Stimulated activated CD4-positive, alpha-beta T cell treated with anti-CD3 and anti-CD28 coated beads, Interleukin-1b, Interleukin-23, amount 100 ng/mL, for 1 hour (primary cell): ENCODE data around the gene INTS11.
"Not testable (repeated sequence)": the region's sequence is repeated elsewhere in the genome, so short reads cannot be mapped to it uniquely, and the experiment has no call there.

Source experiments
- DNase-seq, 2 donors: peaks; one replicate each; pipeline ENCODE4 v3.0.0-alpha.2; 2020; ENCODE audit warnings: low read depth in 2 of 2

INTS11 gene

DNA sequence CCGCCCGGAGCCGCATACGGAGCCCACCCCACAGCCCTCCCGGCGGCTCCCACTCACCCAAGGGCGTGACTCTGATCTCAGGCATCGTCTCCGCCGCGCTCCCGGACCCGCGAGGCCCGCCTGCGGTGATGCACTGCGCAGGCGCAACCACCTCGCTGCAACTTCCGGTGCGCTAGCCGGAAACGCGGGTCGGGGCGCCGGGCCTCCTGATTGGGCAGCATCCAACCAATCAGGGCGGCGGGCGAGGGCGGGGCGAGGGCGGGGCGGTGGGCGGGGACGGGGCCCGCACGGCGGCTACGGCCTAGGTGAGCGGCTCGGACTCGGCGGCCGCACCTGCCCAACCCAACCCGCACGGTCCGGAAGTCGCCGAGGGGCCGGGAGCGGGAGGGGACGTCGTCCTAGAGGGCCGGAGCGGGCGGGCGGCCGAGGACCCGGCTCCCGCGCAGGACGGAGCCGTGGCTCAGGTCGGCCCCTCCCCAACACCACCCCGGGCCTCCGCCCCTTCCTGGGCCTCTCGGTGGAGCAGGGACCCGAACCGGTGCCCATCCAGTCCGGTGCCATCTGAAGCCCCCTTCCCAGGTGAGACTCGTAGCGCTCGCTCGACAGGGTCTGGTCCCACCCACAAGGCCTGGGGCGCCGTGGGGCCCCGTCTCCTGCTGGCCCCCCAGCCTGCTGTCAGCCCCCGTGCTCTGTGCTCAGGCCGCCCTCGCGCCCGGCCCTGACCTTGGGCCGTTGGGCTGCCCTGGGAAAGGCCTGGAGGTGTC is at the start of gene INTS11, which contains the start of gene CPTP:
Gene INTS11 (minus strand): TSS at position 137 of the 764 bp plus-strand sequence. CDS start 52 bp downstream, at position 85.
Gene CPTP (plus strand): TSS at position 279 of the 764 bp plus-strand sequence. CDS start 2,109 bp downstream, outside the sequence.
- peak; percentile 88 to 96 for DNase-seq

- DNase-seq: no peak
Measured at GRCh38 chr1:1373815-1374588, 49.5 kb upstream of the INTS11 start.

GRCh38 chr1:1373051-1373814 is 48.8 kb upstream of the INTS11 start:
- DNase-seq: no peak

GRCh38 chr1:1371746-1372711 is 47.6 kb upstream of the INTS11 start:
- DNase-seq: peak; percentile 34 to 69

GRCh38 chr1:1371364-1371745 is 46.9 kb upstream of the INTS11 start:
- peak in 1 of 2 donors; percentile 11 for DNase-seq

- DNase-seq: no peak
Measured at GRCh38 chr1:1370771-1371300, 46.4 kb upstream of the INTS11 start.

- not testable (repeated sequence) for DNase-seq
Measured at GRCh38 chr1:1370094-1370493, 45.6 kb upstream of the INTS11 start.

- DNase-seq: no peak
Measured at GRCh38 chr1:1367315-1367714, 42.9 kb upstream of the INTS11 start.

- no peak for DNase-seq
Measured at GRCh38 chr1:1366699-1367066, 42.2 kb upstream of the INTS11 start.

- DNase-seq: no peak
Measured at GRCh38 chr1:1365875-1366698, 41.6 kb upstream of the INTS11 start.

- no peak for DNase-seq
Measured at GRCh38 chr1:1364266-1364665, 39.8 kb upstream of the INTS11 start.

- no peak for DNase-seq
Measured at GRCh38 chr1:1361982-1362423, 37.5 kb upstream of the INTS11 start.

DNA sequence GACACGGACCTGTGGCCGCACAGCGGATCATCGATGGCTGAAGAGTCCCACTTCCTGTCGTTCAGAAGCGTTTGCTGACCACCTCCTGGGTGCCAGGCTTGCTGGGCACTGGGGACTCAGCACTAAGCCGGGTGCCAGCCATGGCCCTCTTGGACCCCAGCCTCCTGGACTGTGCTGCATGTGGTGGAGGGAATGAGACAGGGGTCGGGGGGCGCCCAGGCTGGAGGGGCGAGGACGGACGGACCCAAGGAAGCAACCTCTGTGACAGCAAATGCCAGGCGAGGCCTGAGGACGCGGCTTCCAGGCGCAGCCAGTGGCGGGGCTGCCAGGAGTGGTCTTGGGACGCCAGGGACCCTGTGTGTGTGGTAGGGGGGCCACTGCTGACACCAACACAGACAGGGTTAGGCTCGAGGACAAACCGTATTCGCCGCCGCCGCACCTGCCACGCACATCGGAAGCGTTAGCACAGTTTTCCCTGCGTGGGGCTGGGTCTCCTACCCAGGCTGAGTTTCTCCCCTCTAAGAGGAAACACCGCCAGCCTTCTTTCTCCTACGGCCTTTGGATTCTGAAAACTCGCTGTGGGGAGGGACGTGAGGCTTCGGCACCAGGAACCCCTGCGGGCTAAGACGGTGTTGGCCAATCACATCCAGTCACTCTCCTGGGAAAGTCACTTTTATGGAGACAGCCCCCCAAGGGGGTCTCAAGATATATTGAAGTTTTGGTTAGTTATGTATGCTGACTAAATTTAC is 36.9 kb upstream of the INTS11 start:
- no peak for DNase-seq

GRCh38 chr1:1360506-1361169 is 36.2 kb upstream of the INTS11 start:
- no peak for DNase-seq

DNA sequence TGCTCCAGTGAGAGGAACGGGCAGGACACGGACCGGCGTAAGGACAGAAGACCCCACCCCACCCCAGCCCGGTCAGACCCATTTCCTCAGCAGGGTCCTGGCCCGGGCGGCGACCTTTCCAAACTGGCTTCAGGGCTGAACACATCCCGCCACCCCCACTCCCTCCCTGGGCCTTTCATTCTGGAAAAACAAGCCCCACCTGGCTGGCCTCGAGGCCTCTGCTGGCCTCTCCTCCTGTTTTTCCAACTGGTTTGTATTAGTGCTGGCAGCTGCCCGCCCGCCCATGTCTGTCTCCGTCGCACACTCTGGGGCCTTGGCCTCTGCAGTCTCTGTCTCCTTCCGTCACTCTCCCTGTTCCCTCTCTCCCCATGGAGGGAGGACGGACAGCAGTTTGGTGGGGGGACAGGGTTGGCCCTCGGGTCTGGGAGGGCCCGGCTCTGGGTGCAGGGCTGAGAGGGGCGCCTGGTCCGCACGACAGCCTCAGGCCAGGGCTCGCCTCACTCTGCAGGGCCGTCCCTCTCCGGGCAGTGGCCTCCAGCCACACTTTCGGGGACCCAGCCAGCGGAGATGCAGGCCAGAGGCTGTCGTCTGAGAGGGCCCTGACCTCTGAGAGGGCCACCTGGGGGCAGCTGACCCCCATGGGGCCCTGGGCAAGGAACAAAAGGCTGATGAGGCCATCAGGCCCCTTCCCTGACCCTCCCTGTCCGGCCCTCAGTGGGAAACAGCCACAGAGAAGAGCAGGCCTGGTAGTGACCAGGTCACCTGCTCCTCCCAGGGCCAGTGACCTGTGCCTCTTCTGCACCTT is 35.4 kb upstream of the INTS11 start:
- no peak for DNase-seq

DNA sequence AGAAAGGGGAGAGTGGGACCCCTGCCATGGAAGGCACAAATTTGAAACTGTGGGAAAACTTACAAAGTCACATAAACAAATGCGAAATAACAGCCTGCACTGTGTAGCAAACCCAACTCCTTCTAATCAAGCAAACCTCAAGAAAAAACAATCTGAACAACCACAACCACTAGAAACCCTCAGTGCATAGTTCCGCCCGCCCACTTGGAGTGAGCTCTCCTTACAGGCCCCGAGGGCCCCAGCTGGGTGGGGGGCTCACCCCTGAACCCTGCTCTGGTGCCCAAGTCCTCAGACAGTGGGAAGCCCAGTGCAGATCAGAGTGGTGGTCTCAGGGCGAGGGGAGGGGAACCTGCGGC is 34.8 kb upstream of the INTS11 start:
- no peak for DNase-seq

- DNase-seq: no peak
Measured at GRCh38 chr1:1358433-1359271, 34.2 kb upstream of the INTS11 start, which contains the start of gene MXRA8. Gene MXRA8 (minus strand): TSS chr1:1358555. CDS start chr1:1358504, 51 bp downstream.
